IPS-18c (cell line): ENCODE measurements around the gene PROX2.

ENCODE experiments used
- H3K4me3 ChIP-seq: 2 replicates; pipeline ENCODE4 v1.7.0; 2013; ENCODE audit warnings: low read depth, mild to moderate bottlenecking, low read length, moderate library complexity; ENCODE audit not compliant: insufficient read depth
- H3K9me3 ChIP-seq: one replicate; pipeline ENCODE4 v1.6.1; 2013; ENCODE audit warnings: mild to moderate bottlenecking, low read length, moderate library complexity; ENCODE audit not compliant: control insufficient read depth, insufficient read depth

The PROX2 gene

GRCh38 chr14:74860899-74861733 lies 14.8 kb downstream of the PROX2 start:
- Histone ChIP-seq H3K4me3 (no peak overlapping the region), H3K9me3 (no peaks in the 10 kb centered on the region)

GRCh38 chr14:74859757-74860552 lies 16.0 kb downstream of the PROX2 start:
- no peaks in the 10 kb centered on the region for H3K9me3 ChIP-seq
- no peak overlapping the region for H3K4me3 ChIP-seq

GRCh38 chr14:74858022-74858421 lies 17.9 kb downstream of the PROX2 start:
- Histone ChIP-seq H3K9me3 (no peaks in the 10 kb centered on the region), H3K4me3 (no peak overlapping the region)

- H3K4me3 ChIP-seq, result no peak overlapping the region
- H3K9me3 ChIP-seq, result no peaks in the 10 kb centered on the region
Measured at GRCh38 chr14:74856366-74856765, 19.6 kb downstream of the PROX2 start.

- no peak overlapping the region for H3K4me3 ChIP-seq
- H3K9me3 ChIP-seq, result no peaks in the 10 kb centered on the region
Measured at GRCh38 chr14:74855945-74856344, 20.0 kb downstream of the PROX2 start.

- Histone ChIP-seq H3K4me3 (no peak overlapping the region), H3K9me3 (no peaks in the 10 kb centered on the region)
Measured at GRCh38 chr14:74855021-74855420, 20.9 kb downstream of the PROX2 start.

GRCh38 chr14:74853581-74853980 lies 22.4 kb downstream of the PROX2 start:
- Histone ChIP-seq H3K4me3 (no peak overlapping the region), H3K9me3 (no peaks in the 10 kb centered on the region)

GRCh38 chr14:74852922-74853530 lies 22.9 kb downstream of the PROX2 start:
- no peaks in the 10 kb centered on the region for H3K9me3 ChIP-seq
- H3K4me3 ChIP-seq, result no peak overlapping the region

- Histone ChIP-seq H3K9me3 (no peaks in the 10 kb centered on the region), H3K4me3 (no peak overlapping the region)
Measured at GRCh38 chr14:74848768-74849167, 27.2 kb downstream of the PROX2 start.

GRCh38 chr14:74846968-74847665 lies 28.8 kb downstream of the PROX2 start:
- H3K9me3 ChIP-seq, result no peaks in the 10 kb centered on the region

GRCh38 chr14:74846168-74846567 lies 29.8 kb downstream of the PROX2 start:
- H3K9me3 ChIP-seq, result no peaks in the 10 kb centered on the region

More at GRCh38 chr14:74846968-74847665, 28.8 kb downstream of the PROX2 start:
- H3K4me3 ChIP-seq, result no peak overlapping the region

GRCh38 chr14:74843653-74844052 lies 32.3 kb downstream of the PROX2 start:
- no peaks in the 10 kb centered on the region for H3K9me3 ChIP-seq
- H3K4me3 ChIP-seq, result no peak overlapping the region

More at GRCh38 chr14:74846168-74846567, 29.8 kb downstream of the PROX2 start:
- H3K4me3 ChIP-seq, result no peak overlapping the region

- no peaks in the 10 kb centered on the region for H3K9me3 ChIP-seq
- no peak overlapping the region for H3K4me3 ChIP-seq
Measured at GRCh38 chr14:74841230-74842207, 34.4 kb downstream of the PROX2 start.

GRCh38 chr14:74840603-74841030 lies 35.3 kb downstream of the PROX2 start:
- H3K4me3 ChIP-seq, result no peak overlapping the region

GRCh38 chr14:74838166-74838565 lies 37.8 kb downstream of the PROX2 start:
- H3K4me3 ChIP-seq, result no peak overlapping the region
- no peaks in the 10 kb centered on the region for H3K9me3 ChIP-seq

More at GRCh38 chr14:74840603-74841030, 35.3 kb downstream of the PROX2 start:
- no peaks in the 10 kb centered on the region for H3K9me3 ChIP-seq
